DOHH2 (cell line): ENCODE measurements around the gene SMC6.

ENCODE experiments used
- CTCF ChIP-seq: fragments of 200-600 bp; sonication (generic); IDR thresholded peaks from one replicate; pipeline ENCODE4 v1.5.1; 2014; ENCODE audit warnings: antibody characterized with exemption, mild to moderate bottlenecking, low read depth, low read length; ENCODE audit not compliant: poor library complexity, severe bottlenecking
- EZH2phosphoT487 ChIP-seq: fragments of 200-600 bp; sonication (generic); IDR thresholded peaks from 2 replicates; pipeline ENCODE4 v1.6.1; 2017; ENCODE audit warnings: borderline replicate concordance, mild to moderate bottlenecking, antibody characterized with exemption, low read length, moderate library complexity, mixed read lengths

- TF ChIP-seq CTCF: no peak
- no peak for TF ChIP-seq EZH2phosphoT487
Measured at GRCh38 chr2:17638196-17638743, 115.3 kb downstream of the SMC6 start.
